ENCODE data around the gene PLD3.

PLD3 gene, protein sequence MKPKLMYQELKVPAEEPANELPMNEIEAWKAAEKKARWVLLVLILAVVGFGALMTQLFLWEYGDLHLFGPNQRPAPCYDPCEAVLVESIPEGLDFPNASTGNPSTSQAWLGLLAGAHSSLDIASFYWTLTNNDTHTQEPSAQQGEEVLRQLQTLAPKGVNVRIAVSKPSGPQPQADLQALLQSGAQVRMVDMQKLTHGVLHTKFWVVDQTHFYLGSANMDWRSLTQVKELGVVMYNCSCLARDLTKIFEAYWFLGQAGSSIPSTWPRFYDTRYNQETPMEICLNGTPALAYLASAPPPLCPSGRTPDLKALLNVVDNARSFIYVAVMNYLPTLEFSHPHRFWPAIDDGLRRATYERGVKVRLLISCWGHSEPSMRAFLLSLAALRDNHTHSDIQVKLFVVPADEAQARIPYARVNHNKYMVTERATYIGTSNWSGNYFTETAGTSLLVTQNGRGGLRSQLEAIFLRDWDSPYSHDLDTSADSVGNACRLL

DNA sequence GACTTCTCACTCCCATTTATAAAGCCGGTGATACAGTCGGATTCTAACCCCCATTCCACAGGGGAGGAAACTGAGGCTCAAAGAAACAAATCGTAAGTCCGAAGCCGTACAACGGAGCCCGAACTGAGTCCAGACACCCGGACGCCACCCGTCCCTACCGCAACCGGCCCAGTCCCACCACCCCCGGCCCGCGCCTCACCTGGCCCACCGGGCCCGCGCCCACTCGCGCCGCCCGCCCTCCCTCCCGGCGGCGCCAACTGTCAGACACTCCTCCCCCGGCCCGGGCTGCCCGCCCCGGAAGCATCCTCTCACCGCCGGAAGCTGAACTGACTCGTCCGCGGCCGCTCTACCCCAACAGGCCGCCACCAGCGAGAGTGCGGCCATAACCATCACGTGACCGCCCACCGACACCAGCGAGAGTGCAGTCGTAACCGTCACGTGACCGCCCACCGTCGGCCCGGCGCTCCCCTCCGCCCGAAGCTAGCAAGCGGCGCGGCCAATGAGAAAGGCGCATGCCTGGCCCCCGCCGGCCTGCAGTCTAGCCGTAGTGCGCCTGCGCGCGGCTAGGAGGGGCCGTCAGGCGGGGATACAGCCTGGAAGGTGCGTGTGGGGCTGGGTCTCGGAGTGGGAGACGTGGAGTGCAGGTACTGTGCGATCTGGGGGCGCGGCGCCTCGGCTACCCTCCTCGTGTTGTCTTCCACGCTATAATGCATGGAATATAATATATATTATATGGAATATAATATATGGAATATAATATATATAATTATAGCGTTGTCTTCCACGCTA, at the start of gene PLD3, which contains the start of gene C19orf47:
Gene PLD3, plus strand, starts transcription at position 571 of the 789 bp plus-strand sequence. CDS start 17,789 bp downstream, outside the sequence.
Gene C19orf47, minus strand, starts transcription at position 273 of the 789 bp plus-strand sequence. CDS start 6,540 bp downstream, outside the sequence.
- peak; percentile 99 for DNase-seq

DNA sequence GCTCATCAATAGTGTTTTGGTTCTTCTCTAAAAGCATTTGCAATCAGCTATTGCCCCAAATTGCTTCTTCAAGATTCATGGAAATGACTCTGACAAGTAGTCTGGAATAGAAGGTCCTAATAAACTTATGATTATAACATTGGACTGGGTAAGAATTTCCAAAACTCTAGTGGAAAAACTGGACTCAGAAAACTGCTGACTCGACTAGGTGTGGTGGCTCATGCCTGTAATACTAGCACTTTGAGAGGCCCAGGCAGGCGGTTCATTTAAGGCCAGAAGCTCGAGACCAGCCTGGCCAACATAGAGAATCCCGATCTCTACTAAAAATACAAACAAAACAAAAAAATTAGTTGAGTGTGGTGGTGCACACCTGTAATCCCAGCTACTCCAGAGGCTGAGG, 47.8 kb upstream of the PLD3 start:
- DNase-seq = no peak

DNA sequence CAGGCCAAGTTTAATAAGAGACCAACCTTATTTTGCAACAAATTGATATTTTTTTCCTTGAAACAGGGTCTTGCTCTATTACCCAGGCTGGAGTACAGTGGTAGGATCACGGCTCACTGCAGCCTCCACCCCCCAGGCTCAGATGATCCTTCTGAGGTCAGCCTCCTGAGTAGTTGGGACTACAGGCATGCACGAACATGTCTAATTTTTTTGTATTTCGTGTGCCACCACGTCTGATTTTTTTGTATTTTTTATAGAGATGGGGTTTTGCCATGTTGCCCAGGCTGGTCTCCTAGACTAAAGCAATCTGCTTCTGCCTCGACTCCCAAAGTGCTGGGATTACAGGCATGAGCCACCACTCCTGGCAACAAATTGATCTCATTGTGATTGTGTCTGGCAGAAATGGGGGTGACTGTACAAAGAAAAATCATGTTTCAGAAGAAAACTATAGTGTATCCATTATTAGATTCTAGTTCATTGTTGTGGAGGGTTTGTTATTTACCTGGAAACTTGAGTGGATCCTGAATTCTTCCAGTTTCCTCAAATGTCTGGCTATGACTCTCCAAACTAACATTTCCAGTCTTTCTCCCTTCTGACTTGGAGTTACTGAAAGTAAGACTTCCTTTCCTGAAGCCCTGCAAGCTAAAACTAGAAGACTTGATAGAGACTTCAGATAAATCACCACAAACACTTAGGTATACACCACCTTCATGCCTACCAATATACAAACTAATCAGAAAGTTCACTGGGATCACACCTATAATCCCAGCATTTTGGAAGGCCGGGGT, 46.1 kb upstream of the PLD3 start:
- no peak for DNase-seq

DNA sequence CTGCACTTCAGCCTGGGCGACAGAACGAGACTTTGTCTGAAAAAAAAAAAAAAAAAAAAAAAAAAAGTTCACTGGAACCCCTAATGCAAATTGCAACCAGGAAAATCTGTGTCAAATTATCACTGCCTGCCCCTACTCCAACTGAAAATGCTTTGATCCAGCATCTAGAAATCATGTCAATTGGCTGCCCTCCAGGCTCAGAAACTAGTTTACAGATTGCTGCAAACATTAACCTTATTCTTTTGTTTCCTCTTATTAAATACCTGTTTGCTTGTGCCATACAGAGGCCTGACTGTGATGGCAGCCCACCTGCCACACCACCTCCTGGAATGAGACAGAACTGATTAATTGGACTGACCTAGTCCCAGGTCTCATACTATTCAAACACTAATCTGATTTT, 44.7 kb upstream of the PLD3 start:
- DNase-seq = no peak

DNA sequence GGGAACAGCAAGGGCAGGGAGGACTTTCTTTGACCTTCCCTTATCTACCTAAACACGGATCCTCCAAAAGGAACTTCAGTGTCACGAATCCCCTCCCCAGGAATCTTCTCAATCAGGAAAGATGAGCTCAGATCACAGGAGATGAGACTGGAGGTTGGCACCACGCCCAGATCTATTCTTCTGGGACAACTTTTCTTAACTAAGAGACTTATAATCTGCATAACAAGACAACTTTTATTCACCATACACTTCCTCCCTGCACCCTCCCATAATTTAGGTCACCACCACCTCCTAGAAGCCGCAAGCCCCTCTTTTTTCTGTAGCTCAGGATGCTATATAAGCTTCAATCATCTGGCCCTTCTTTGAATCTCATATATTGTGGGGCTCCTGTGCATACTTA, 44.2 kb upstream of the PLD3 start:
- DNase-seq = no peak

DNA sequence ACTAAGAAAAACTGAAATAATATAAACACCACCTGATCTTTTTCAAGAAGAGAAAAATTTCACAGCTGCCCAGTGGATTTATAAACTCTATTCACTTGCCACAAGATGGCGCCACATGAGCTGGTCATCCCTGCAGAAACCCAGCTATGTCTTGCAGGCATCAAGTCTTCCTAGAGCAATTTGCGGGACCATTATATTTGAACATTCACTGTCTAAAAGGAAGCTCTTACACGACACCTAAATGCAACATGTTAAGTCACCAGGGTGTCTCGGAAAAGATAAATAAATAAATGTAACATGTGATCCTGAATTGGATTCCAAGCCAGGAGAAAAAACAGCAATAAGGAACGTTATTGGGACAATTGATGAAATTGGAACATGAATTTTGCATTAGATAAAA, 43.1 kb upstream of the PLD3 start:
- DNase-seq = peak; percentile 84

DNA sequence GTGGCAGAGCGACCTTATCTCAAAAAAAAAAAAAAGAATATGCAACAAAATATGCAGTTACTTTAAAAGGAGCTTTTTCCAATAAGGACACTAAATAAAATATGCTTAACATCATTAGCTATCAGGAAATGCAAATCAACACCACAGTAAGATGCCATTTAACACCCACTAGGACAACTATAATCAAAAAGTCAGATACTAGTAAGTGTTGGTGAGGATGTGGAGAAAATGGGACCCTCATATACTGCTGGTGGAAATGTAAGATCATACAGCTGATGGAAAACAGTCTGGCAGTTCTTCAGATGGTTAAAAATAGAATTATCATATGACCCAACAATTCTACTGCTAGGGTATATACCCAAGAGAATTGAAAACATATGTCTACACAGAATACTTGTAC, 38.8 kb upstream of the PLD3 start:
- DNase-seq = no peak

DNA sequence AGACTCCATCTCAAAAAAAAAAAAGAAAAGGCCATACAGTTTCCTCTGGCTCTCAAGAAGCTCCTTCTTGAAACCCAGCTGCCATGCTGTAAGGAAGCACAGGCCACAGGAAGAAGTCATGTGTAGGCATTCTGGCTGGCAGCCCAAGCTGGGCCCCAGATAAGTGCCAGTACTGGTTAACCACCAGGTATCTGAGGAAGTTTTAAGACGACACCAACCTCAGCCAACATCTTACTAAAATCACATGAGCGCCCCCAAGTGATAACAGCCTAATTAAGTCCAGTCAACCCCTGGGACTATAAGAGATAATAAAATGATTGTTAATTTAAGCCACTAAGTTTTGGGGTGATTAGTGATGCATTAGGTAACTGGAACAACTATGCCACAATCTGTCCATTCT, 36.0 kb upstream of the PLD3 start:
- DNase-seq = no peak

DNA sequence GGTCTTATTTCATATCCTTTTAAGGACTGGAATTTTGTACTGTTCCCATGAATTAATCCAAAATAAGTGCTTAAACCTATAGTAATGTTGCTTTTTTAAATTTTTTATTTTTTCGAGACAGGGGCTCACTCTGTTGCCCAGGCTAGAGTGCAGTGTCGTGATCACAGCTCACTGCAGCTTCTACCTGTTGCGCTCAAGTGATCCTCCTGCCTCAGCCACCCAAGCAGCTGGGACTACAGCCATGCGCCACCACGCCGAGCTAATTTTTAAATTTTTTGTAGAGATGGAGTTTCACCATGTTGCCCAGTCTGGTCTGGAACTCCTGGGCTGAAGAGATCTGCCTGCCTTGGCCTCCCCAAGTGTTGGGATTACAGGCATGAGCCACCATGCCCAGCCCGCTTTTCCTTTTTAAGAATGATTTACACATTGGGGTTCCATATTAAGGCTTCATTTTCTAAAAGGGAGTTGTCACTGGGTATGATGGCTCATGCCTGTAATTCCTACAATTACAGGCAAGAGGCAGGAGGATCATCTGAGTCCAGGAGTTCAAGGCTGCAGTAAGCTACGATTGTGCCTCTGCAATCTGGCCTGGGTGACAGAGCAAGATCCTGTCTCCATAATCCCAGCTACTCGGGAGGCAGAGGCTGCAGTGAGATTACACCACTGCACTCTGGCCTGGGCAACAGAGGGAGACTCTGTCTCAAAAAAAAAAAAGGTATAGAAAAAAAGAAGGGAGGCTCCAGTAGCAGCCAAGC, 35.1 kb upstream of the PLD3 start:
- no peak for DNase-seq

DNA sequence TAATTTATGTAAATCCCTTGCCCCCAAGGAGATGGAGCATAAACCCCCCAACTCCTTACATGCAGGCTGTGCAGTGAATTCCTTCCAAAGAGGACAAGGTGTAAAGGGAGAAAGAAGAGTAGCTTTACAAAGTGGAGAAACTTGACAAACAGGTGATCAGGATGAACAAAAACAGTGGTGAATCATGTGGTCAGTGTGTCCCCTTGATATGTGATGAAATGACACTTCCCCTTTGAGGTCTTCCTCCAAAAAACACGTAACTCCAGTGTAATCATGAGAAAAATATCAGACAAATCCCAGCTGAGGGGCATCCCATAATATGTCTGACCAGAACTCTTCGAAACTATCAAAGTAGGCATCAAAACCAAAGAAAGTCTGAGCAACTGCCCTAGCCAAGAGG, 33.8 kb upstream of the PLD3 start:
- DNase-seq = no peak

DNA sequence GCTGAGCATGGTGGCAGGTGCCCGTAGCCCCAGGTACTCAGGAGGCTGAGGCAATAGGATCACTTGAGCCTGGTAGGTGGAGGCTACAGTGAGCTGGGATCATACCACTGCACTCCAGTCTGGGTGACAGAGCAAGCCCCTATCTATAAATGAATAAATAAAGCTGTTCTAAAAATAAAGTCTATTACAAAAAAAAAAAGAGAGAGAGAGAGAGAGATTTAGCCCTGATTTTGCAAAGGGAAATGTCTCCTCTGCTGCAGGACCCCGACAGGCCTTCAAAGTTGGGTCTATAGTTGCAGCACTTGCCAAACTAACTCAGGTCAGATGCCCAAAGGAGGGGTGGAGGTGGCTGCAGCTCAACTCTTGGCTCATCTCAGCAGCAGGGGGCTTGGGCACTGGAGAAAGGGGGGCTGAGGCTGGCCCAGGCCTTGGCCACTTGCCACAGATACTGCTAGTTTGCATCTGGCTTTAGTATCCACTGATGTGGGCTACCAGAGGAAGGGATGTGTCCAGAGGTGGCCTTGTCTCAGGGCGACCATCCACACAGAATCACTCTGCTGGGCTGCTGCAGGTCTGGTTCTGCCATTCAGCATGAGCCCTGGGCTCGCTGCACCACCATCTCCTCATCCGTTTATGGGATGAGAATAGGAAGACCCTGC, 32.6 kb upstream of the PLD3 start:
- no peak for DNase-seq

DNA sequence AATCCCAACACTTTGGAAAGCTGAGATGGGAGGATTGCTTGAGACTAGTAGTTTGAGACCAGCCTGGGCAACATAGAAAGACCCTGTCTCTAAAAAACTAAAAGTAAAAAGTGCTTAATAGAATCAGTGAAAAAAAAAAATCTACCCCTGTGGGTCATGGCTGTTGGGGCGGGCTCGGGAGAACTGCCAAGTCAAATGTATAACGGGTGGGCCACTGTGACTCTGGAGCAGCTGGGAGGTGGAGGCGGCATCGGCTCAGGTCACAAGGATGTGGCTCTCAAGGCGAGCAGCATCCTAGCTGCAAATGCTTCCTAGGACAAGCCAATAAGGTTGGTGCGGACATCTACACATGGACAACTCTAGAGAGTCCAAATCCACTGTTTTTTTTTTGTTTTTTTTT, 31.2 kb upstream of the PLD3 start:
- DNase-seq = no peak

DNA sequence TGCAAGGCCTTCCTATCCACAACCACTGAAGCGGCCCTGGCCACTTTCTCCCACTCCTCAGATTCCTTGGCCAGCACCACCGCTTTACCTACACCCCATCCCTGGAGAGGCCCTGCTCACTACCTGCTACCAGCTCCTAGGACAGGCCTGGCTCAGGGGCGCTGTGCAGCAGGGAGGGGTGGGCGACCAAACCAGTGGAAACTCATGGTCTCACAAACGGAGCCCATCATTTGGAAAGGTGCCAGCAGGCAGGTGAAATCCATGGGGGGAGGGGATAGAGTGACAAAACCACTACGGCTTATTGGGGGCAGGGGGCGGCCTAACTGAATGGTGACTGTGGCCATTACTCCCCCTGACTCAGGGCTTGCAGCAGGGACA, 27.9 kb upstream of the PLD3 start:
- DNase-seq = no peak

DNA sequence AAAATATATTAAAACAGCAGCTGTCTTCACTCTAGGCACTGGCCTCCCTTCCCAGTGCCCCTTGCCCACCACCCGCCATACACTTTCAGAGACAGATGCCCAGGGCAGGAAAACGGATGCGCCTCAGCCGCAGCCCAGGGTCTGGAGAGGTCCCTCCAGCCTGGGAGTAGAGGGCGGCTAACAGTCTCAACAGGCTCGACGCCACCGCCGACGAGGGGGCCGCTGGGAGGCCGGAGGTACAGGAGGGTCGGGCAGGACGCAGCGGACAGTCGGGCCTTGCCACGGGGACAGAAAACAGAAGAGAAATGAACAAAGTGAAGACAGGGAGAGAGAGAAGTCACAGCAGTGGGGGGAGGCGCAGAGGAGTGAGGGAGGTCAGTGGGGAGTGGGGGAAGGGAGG, 27.4 kb upstream of the PLD3 start:
- DNase-seq = no peak

DNA sequence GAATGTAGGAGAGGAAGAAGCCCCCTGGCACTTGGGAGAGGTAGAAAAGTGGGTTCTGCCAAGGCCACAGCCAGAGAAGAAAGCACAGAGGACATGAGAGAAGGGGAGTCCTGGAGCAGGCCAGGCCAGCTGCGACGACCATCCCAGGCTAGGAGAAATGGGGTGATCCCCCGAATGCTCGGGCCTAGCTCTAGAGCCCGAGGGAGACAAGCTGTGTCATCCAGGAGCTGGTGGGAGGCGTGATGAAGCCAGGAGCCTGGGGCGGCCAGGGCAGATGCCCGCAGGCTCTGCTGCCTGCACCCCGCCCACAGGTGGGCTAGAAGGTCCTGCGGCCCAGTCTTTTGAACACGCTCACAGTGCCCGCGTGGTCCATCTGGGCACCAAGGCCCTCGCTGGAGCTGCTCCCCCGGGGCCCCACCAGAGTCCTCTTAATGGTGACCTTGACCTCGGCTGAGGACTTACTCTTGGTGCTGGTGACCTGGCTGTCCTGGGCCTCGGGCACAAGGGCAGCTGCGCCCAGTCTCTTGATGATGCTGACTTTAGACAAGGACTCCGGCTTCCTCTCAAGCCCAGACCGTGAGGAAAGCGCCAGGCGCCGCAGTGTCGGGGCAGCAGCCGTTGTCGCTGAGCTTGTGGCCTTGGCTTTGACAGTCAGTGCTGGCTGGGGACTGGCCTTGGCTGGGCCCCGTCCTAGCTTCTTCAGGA, 26.8 kb upstream of the PLD3 start:
- DNase-seq = no peak

DNA sequence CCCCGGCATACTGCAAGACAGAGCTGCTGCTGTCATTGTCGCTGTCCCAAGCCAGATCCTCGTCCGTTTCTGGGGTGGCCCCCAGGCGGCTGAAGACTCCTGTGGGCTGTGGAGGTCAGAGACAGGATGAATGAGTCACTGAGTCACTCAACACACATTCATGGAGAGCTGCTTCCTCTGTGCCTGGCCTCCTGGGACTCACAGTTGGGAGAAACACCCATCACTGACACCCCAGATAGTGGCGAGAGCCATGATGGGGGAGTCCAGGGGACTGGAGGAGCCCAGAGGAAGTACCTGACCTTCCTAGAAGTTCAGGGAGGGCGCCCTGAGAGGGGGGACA, 26.3 kb upstream of the PLD3 start:
- DNase-seq = no peak

DNA sequence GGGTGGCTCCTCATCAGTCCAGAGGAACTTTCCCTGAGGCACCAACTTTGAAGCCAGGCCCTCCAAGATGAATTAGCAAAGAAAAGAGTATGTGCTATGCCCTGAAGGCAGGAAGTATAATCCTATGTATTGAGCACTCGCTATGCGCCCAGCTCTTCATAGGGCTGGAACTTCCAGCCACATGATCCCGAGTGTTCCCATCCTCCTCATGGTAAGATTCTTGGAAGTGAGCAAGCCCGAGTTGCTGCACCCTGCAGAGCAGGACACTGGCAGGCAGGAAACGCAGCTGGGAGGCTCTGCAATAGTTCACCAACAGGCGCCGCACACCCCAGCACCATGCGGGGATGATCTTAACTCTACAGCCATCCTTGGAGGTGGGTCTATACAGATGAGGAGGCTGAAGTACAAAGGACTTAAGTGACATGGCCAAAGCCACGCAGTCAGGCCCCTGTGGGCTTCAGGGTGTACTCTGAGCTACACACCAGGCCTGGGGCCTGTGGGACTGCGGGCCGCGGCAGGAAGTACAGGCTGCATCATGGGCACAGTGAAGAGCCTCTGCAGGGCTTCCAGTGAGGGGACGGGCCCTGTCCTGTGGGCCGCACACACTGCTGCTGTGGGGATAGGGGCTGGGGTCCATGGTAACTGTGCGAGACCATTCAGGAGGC, 25.4 kb upstream of the PLD3 start:
- DNase-seq = no peak

DNA sequence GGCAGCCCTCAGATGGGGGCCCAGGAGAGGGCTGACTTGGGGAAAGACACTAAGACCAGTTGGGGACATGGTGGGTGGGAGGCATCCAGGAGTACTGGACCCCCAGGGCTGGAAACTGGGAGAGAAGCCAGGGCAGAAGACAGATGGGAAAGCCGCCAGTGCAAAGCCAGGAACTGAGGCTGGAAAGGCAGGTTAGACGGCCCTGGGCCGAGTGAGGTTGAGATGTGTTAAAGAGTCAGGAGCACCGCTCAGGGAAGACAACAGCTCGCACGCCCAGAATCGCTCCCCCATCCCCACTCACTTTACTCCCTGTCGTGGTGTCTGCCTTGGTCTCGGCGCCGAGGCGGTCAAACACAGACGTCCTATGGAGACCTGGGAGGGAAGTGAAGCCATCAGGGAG, 24.8 kb upstream of the PLD3 start:
- DNase-seq = no peak

DNA sequence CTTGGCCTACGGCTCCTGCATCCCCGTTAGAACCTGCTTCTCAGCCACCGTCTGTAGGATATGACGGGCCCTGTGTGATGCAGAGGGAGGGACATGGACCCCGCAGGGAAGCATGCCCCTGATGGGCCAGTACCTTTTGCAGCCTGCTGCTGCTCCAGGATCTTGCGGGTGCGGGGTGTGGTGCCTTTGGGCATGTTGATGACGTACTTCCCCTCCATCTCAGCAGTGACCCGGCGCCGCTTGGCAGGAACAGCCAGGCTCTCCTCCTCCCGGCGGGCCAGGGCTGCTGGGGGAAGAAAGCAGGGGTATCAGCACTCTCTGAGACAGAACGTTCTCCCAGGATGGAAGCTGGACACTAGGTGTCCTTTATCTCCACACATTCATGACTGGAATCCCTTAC, 22.3 kb upstream of the PLD3 start:
- DNase-seq = no peak

DNA sequence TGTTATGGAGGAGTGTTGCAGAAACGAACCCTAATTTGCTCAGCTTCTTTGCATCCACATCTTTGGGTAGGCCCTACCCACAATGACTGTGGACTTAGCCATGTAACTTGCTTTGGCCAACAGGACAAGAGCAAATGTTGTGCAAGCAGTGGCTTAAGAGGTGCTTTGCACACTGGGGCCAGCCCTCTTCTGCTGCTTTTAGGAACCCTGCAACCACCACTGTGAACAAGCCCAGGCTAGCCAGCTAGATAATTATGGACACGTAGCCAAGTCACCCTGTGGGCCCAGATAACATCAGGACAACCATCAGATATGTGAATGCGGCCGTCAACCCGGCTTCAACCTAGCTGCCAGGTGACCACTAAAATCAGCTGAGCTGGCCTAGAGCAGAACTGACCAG, 17.4 kb upstream of the PLD3 start:
- no peak for DNase-seq

DNA sequence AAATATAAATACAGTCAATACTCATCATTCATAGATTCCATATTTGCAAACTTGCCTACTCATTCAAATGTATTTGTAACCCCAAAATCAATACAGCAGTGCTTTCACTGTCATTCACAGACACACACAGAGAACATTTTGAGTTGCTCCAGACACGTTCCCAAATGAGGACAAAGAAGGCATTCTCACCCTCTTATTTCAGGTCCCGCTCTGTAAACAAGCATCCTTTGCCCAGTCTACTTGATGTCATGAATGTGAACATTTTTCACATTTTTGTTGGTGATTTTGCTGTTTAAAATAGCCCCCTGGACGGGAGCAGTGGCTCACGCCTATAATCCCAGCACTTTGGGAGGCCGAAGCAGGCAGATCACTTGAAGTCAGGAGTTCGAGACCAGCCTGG, 15.8 kb upstream of the PLD3 start:
- no peak for DNase-seq

Data from stimulated activated CD4-positive, alpha-beta T cell treated with anti-CD3 and anti-CD28 coated beads, Interleukin-15, amount 100 ng/mL, for 24 hours (primary cell).